ENCODE results near the gene ALKBH3. TPM values are rescaled to one million over a fixed set of nuclear protein-coding genes. Genes with fewer than 3 reads are reported as not detected.

ALKBH3 gene
- polyA plus RNA-seq, 2 of the 4 experiments (the other 2 are of a cell fraction): 22.9 to 50.2 TPM

DNA sequence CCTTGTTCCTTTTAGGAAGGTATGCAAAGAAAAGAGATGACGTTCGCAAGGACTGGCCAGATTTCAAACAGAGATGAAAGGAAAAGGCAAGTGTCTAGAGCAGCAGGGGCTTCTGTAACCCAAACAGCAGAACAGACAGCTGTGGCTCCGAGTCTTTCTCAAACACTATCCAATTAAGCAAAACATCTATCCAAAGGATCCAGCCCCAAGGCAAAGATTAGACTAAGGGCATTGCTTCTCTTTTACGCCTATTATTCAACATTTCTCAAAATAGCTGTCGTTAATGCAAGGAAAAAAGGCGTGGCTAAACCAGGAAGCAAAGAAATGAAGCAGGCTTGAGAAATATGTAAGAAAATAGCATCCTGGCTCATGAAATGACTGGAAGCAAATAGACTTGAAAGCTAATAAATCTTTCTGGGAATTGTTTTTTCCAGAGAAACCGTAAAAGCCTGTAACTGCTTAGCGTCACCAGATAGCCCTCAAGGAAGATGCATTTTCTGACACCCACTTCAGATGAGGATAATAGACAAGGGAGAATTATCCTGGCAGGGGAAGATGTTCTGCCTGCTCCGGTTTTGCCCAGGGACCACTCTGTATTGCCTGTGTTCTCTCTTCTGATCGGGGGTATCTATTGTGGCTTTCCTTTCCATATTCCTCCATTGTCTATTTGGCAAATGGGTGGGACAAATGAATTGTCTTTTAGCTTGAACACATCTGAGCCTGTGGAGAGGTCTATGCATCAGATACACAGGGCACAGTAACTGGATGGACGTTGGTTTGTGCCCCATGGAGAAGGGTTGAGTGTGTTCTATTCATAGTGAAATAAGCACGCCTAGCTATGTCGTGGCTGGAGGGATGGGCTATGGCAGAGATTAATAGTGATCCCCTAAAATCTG lies 82.0 kb downstream of the ALKBH3 start:
- Histone ChIP-seq H3K27ac (no peak overlapping the region), H3K4me2 (peak overlapping the region; percentile 59), H3K9me3 (peaks cover 16% of the 10 kb centered on the region; the same call in 2 of the 3 replicates), H3K4me3 (no peak overlapping the region), H3K4me1 (no peaks in the 10 kb centered on the region)
- WGBS (ENCODE audit: missing lambda C conversion rate): 31% methylated on average over 13 of the region's 13 CpGs
- no peak for FAIRE-seq
- ATAC-seq: no peak; a peak in 1 of 6 replicates
- no peak for TF ChIP-seq SMC3 (IDR thresholded peaks at IDR 0.05)
- TF ChIP-seq RARB (CRISPR knock-in tag; IDR thresholded peaks at IDR 0.05): no peak
- no peak for TF ChIP-seq NR3C1 (IDR thresholded peaks at IDR 0.05)
- TF ChIP-seq EHMT2 (IDR thresholded peaks at IDR 0.05; ENCODE audit: low read depth): no peak
- no peak for TF ChIP-seq ZNF302 (CRISPR knock-in tag; IDR thresholded peaks at IDR 0.05)
- TF ChIP-seq, protein P1, sequence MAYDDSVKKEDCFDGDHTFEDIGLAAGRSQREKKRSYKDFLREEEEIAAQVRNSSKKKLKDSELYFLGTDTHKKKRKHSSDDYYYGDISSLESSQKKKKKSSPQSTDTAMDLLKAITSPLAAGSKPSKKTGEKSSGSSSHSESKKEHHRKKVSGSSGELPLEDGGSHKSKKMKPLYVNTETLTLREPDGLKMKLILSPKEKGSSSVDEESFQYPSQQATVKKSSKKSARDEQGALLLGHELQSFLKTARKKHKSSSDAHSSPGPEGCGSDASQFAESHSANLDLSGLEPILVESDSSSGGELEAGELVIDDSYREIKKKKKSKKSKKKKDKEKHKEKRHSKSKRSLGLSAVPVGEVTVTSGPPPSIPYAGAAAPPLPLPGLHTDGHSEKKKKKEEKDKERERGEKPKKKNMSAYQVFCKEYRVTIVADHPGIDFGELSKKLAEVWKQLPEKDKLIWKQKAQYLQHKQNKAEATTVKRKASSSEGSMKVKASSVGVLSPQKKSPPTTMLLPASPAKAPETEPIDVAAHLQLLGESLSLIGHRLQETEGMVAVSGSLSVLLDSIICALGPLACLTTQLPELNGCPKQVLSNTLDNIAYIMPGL (CRISPR knock-in tag; IDR thresholded peaks at IDR 0.05; ENCODE audit: borderline replicate concordance): no peak
- no peak for TF ChIP-seq POLR2A (IDR thresholded peaks at IDR 0.05; ENCODE audit: low read length)
- no peak for TF ChIP-seq TFCP2L1 (CRISPR knock-in tag; IDR thresholded peaks at IDR 0.05)
- TF ChIP-seq JUN (IDR thresholded peaks at IDR 0.05): no peak
- no peak for TF ChIP-seq CBX2 (IDR thresholded peaks at IDR 0.05; ENCODE audit: borderline replicate concordance, low read depth)
- no peak for TF ChIP-seq HDAC2 (IDR thresholded peaks at IDR 0.05)
- no peak for TF ChIP-seq ZSCAN20 (CRISPR knock-in tag; IDR thresholded peaks at IDR 0.05)
- TF ChIP-seq KDM5A (IDR thresholded peaks at IDR 0.05): no peak
- DNase-seq (ENCODE audit: low read depth in 1 of 2, low spot score in 1 of 2): no peak
- CTCF ChIA-PET: interaction anchor here (0.8 to 3.0 kb wide), 6 partner anchors 9 to 73 kb away, joined by 3 to 16 read pairs (median 4); partner anchors contain the start of gene C11orf96
- POLR2A ChIA-PET: no interaction called here

DNA sequence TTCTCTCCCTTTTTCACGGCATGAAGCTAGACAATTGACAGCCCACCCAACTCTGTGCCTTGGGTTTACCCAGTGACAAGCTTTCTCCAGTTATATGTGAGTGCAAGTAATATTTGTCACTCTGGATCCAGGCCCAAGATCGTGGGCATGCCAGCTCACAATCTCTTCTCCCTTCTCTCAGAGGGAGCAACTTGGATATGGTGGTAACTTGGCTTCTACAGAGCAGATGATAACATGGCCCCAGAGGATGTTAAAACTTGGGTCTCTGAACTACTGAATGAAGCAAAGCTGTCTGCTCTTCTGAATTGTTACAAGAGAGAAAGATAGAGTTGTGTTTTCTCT lies 82.6 kb downstream of the ALKBH3 start:
- DNase-seq (ENCODE audit: low read depth in 1 of 2, low spot score in 1 of 2) (no peak), FAIRE-seq (no peak), ATAC-seq (no peak)
- POLR2A ChIA-PET: no interaction called here
- H3K27ac ChIP-seq: no peak overlapping the region
- 26% methylated on average over 2 of the region's 2 CpGs for WGBS (ENCODE audit: missing lambda C conversion rate)
- CTCF ChIA-PET: interaction anchor here (1.3 to 3.0 kb wide), 4 partner anchors 15 to 74 kb away, joined by 3 to 16 read pairs (median 6); partner anchors contain the start of gene C11orf96
- no peak overlapping the region for H3K4me2 ChIP-seq
- TF ChIP-seq, protein P2, sequence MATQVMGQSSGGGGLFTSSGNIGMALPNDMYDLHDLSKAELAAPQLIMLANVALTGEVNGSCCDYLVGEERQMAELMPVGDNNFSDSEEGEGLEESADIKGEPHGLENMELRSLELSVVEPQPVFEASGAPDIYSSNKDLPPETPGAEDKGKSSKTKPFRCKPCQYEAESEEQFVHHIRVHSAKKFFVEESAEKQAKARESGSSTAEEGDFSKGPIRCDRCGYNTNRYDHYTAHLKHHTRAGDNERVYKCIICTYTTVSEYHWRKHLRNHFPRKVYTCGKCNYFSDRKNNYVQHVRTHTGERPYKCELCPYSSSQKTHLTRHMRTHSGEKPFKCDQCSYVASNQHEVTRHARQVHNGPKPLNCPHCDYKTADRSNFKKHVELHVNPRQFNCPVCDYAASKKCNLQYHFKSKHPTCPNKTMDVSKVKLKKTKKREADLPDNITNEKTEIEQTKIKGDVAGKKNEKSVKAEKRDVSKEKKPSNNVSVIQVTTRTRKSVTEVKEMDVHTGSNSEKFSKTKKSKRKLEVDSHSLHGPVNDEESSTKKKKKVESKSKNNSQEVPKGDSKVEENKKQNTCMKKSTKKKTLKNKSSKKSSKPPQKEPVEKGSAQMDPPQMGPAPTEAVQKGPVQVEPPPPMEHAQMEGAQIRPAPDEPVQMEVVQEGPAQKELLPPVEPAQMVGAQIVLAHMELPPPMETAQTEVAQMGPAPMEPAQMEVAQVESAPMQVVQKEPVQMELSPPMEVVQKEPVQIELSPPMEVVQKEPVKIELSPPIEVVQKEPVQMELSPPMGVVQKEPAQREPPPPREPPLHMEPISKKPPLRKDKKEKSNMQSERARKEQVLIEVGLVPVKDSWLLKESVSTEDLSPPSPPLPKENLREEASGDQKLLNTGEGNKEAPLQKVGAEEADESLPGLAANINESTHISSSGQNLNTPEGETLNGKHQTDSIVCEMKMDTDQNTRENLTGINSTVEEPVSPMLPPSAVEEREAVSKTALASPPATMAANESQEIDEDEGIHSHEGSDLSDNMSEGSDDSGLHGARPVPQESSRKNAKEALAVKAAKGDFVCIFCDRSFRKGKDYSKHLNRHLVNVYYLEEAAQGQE (IDR thresholded peaks at IDR 0.05): no peak
- TF ChIP-seq EP300 (IDR thresholded peaks at IDR 0.05): no peak
- no peak for TF ChIP-seq MAFK (IDR thresholded peaks at IDR 0.05; ENCODE audit: partially characterized antibody)
- no peak for TF ChIP-seq RAD21 (conservative IDR thresholded peaks at IDR 0.05 in 1 of 2, IDR thresholded peaks at IDR 0.05 in 1 of 2)
- TF ChIP-seq, protein P3, sequence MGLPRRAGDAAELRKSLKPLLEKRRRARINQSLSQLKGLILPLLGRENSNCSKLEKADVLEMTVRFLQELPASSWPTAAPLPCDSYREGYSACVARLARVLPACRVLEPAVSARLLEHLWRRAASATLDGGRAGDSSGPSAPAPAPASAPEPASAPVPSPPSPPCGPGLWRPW (IDR thresholded peaks at IDR 0.05): no peak
- no peak for TF ChIP-seq POLR2AphosphoS2 (conservative IDR thresholded peaks at IDR 0.05; ENCODE audit: low read length)
- TF ChIP-seq BHLHE40 (IDR thresholded peaks at IDR 0.05; ENCODE audit: low read depth, low read length): no peak
- TF ChIP-seq FOSL2 (IDR thresholded peaks at IDR 0.05): no peak
- TF ChIP-seq FOSL2 (CRISPR knock-in tag; IDR thresholded peaks at IDR 0.05): no peak
- TF ChIP-seq CEBPB (IDR thresholded peaks at IDR 0.05): no peak
- no peak for TF ChIP-seq SMC3 (IDR thresholded peaks at IDR 0.05)
- no peak for TF ChIP-seq CBX8 (IDR thresholded peaks at IDR 0.05)
- no peak for TF ChIP-seq HOXA7 (CRISPR knock-in tag; IDR thresholded peaks at IDR 0.05)
- peaks cover 16% of the 10 kb centered on the region; the same call in 2 of the 3 replicates for H3K9me3 ChIP-seq
- no peak overlapping the region for H3K4me3 ChIP-seq
- no peaks in the 10 kb centered on the region for H3K4me1 ChIP-seq

Measured in A549 (cell line).